OCI-LY3 (cell line): ENCODE data around the gene SSTR4.
"Not testable (repeated sequence)": the region's sequence is repeated elsewhere in the genome, so short reads cannot be mapped to it uniquely, and the experiment has no call there.

Source experiments
- H2AFZ ChIP-seq: fragments of 200-600, 300-600 bp; shearing (Covaris generic); 2 replicates; pipeline ENCODE4 v1.6.0; 2014; ENCODE audit warnings: antibody characterized with exemption, low read depth, low read length
- H3K27ac ChIP-seq: fragments of 200-600, 300-600 bp; sonication (generic); 2 replicates; pipeline ENCODE4 v1.5.1; 2014; ENCODE audit warnings: mild to moderate bottlenecking, low read length, moderate library complexity, mixed read lengths
- H3K27me3 ChIP-seq: fragments of 200-600, 300-600 bp; sonication (generic); 2 replicates; pipeline ENCODE4 v1.6.1; 2014; ENCODE audit warnings: low read depth, low read length, mixed read lengths
- H3K36me3 ChIP-seq: fragments of 200-600, 300-600 bp; sonication (generic); replicated peaks from 2 replicates; pipeline ENCODE3; 2014; ENCODE audit warnings: low read depth, low read length, mixed read lengths
- H3K4me1 ChIP-seq: fragments of 300-600, 200-600 bp; sonication (generic); 2 replicates; pipeline ENCODE4 v1.6.1; 2014; ENCODE audit warnings: low read length, mixed read lengths
- H3K4me2 ChIP-seq: fragments of 200-600, 300-600 bp; sonication (generic); 2 replicates; pipeline ENCODE4 v1.6.1; 2014; ENCODE audit warnings: low read length, mixed read lengths
- H3K4me3 ChIP-seq: fragments of 300-600, 200-600 bp; sonication (generic); 2 replicates; pipeline ENCODE4 v1.5.1; 2014; ENCODE audit warnings: antibody characterized with exemption, mild to moderate bottlenecking, low read length, moderate library complexity
- H3K79me2 ChIP-seq: fragments of 300-600, 200-600 bp; shearing (Covaris generic); 2 replicates; pipeline ENCODE4 v1.6.1; 2014; ENCODE audit warnings: mild to moderate bottlenecking, low read length, mixed read lengths
- H3K9ac ChIP-seq: fragments of 300-600, 200-600 bp; shearing (Covaris generic); 2 replicates; pipeline ENCODE4 v1.6.0; 2014; ENCODE audit warnings: mild to moderate bottlenecking, low read length, moderate library complexity
- H3K9me3 ChIP-seq: fragments of 200-600, 300-600 bp; shearing (Covaris generic); 2 replicates; pipeline ENCODE4 v1.6.1; 2014; ENCODE audit warnings: low read length, mixed read lengths; ENCODE audit not compliant: insufficient read depth
- H4K20me1 ChIP-seq: fragments of 200-600, 300-600 bp; sonication (generic); 2 replicates; pipeline ENCODE4 v1.6.1; 2016; ENCODE audit warnings: low read length, mixed read lengths; ENCODE audit not compliant: insufficient read depth
- CTCF ChIP-seq: fragments of 200-600, 300-600 bp; sonication (generic); IDR thresholded peaks from 2 replicates; pipeline ENCODE4 v1.5.1; 2014; ENCODE audit warnings: antibody characterized with exemption, low read length, low read depth
- EZH2phosphoT487 ChIP-seq: fragments of 200-600 bp; shearing (Covaris generic); IDR thresholded peaks from 2 replicates; pipeline ENCODE4 v1.6.1; 2018; ENCODE audit warnings: antibody characterized with exemption, mixed run types, low read depth

Gene SSTR4

DNA sequence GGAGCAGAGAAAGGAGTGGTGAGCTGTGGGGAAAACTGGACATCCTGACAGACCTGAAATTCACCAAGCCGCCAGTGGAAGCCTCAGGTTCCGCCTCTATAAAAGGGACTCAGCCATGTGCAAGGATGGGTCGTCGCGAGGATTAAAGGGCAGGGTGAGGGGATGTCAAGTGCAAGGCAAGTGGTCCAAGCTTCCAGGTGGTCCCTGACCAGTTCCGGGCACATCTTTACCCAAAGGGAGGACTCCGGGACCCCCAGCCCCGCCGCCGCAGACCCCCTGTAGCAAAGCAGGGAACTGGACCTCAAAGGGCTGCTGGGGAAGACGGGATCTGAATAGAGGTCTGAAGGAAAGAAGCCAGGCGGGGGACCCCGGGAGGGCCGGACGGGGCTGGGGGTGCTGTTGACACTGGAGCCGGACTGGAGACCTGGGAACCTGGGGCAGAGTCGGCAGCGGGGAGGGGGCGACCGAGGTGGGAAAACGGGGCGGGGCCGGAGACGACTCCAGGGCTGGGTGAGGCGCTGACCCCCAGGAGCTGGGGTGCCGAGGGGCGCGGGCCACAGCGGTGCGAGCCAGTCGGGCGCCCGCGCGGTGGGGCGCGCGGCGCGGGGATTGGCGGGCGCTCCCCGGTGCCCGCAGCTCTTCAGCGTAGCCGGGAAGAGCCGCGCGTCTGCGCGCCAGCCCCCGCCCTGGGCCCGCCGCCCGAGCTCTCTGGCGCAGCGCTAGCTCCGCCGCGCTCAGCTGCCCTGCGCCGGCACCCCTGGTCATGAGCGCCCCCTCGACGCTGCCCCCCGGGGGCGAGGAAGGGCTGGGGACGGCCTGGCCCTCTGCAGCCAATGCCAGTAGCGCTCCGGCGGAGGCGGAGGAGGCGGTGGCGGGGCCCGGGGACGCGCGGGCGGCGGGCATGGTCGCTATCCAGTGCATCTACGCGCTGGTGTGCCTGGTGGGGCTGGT, at the start of gene SSTR4:
SSTR4 (plus strand) TSS at position 592 of the 951 bp plus-strand sequence; CDS start at position 764, 172 bp downstream.
- TF ChIP-seq CTCF, result no peak
- TF ChIP-seq EZH2phosphoT487, result no peak
- H3K27me3 ChIP-seq, result peaks cover 30% of the 10 kb centered on the region
- H3K79me2 ChIP-seq, result no peaks in the 10 kb centered on the region
- H3K9ac ChIP-seq, result no peak within 1 kb of the TSS
- no peaks in the 10 kb centered on the region for H3K36me3 ChIP-seq
- no peaks in the 10 kb centered on the region for H3K9me3 ChIP-seq
- H3K4me2 ChIP-seq, result no peak within 1 kb of the TSS
- H4K20me1 ChIP-seq, result no peaks in the 10 kb centered on the region
- no peaks in the 10 kb centered on the region for H3K4me1 ChIP-seq
- no peak within 1 kb of the TSS for H3K27ac ChIP-seq
- no peak within 1 kb of the TSS for H3K4me3 ChIP-seq
- no peak within 1 kb of the TSS for H2AFZ ChIP-seq

GRCh38 chr20:22986601-22987000, 48.5 kb upstream of the SSTR4 start:
- Histone ChIP-seq H3K27ac (no peak overlapping the region), H3K27me3 (peaks cover 7% of the 10 kb centered on the region; the same call in 1 of the 2 replicates)
- no peak for TF ChIP-seq CTCF

DNA sequence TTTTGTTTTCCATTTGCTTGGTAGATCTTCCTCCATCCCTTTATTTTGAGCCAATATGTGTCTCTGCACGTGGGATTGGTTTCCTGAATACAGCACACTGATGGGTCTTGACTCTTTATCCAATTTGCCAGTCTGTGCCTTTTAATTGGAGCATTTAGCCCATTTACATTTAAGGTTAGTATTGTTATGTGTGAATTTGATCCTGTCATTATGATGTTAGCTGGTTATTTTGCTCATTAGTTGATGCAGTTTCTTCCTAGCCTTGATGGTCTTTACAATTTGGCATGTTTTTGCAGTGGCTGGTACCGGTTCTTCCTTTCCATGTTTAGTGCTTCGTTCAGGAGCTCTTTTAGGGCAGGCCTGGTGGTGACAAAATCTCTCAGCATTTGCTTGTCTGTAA, 43.7 kb upstream of the SSTR4 start:
- not testable (repeated sequence) for H3K4me3 ChIP-seq, H3K9me3 ChIP-seq, H3K4me2 ChIP-seq, H3K27ac ChIP-seq, H3K79me2 ChIP-seq, H2AFZ ChIP-seq, H3K36me3 ChIP-seq, H3K9ac ChIP-seq, H3K4me1 ChIP-seq, H4K20me1 ChIP-seq
- peaks cover 18% of the 10 kb centered on the region; the same call in 1 of the 2 replicates for H3K27me3 ChIP-seq

More at GRCh38 chr20:22986601-22987000, 48.5 kb upstream of the SSTR4 start:
- H3K4me1 ChIP-seq, result peaks cover 7% of the 10 kb centered on the region
- no peak overlapping the region for H3K9ac ChIP-seq
- H4K20me1 ChIP-seq, result no peaks in the 10 kb centered on the region
- no peaks in the 10 kb centered on the region for H3K36me3 ChIP-seq
- H3K79me2 ChIP-seq, result no peaks in the 10 kb centered on the region
- no peak overlapping the region for H3K4me3 ChIP-seq
- 0 out of 2 replicates have a peak, but pooled peaks cover 3% of the 10 kb centered on the region for H3K9me3 ChIP-seq
- H2AFZ ChIP-seq, result no peak overlapping the region
- H3K4me2 ChIP-seq, result no peak overlapping the region; the same call in 1 of the 2 replicates

- Histone ChIP-seq H3K4me3 (no peak overlapping the region), H3K9me3 (no peaks in the 10 kb centered on the region), H3K27ac (no peak overlapping the region), H3K36me3 (no peaks in the 10 kb centered on the region), H2AFZ (no peak overlapping the region), H3K4me1 (no peaks in the 10 kb centered on the region), H3K4me2 (no peak overlapping the region), H3K27me3 (peaks cover 21% of the 10 kb centered on the region; the same call in 1 of the 2 replicates), H3K9ac (no peak overlapping the region), H4K20me1 (no peaks in the 10 kb centered on the region), H3K79me2 (no peaks in the 10 kb centered on the region)
- TF ChIP-seq EZH2phosphoT487, result no peak
- TF ChIP-seq CTCF, result no peak
These were observed 41.3 kb upstream of the SSTR4 start for GRCh38 chr20:22993823-22994222.
